GM12875 (cell line): ENCODE measurements around the gene ABCA1.

ENCODE experiments used
- H3K4me3 ChIP-seq: one replicate; pipeline ENCODE4 v1.5.1; 2011; ENCODE audit warnings: low read depth, low read length, control low read depth
- TF ChIP-seq, protein P1 (sequence below): IDR thresholded peaks from 2 replicates; pipeline ENCODE4 v1.5.1; 2011; ENCODE audit warnings: low read depth, mild to moderate bottlenecking, control low read depth, inconsistent platforms, low read length, moderate library complexity, borderline replicate concordance; ENCODE audit not compliant: insufficient read depth

The ABCA1 gene

DNA sequence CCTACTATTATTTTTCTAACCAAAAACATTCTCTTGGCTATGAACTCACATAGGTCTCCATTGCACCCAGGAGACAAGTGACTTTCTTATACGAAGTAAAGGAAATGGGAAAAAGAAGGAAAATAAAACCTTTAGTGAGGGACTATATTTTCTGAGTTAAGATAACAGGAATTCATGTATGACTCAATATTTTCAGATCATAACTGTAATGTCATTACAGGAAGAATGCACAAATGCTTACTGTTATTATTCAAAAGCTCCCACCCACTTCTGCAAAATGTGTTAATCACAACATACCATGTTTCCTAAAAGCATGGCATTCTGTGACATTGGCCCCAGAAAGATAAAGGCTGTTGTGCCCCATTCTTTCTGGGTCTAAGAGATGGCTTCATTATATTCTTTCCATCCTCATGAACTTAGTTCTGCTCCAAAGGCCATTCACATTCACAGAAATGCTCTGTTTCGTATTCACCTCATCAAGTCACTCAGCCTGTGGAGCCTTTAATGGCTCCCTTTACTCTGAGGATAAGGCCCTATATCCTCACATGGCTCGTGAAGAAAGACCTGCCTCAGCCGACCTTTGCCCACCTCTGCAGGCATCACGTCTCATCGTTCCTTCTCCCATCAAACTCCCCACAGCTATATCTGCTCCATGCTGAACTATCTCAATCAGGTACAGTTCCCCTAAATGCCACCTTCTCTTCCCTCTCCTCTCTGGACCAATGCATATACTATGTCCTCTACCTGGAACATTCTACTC, 77.0 kb downstream of the ABCA1 start:
- TF ChIP-seq, protein P1, sequence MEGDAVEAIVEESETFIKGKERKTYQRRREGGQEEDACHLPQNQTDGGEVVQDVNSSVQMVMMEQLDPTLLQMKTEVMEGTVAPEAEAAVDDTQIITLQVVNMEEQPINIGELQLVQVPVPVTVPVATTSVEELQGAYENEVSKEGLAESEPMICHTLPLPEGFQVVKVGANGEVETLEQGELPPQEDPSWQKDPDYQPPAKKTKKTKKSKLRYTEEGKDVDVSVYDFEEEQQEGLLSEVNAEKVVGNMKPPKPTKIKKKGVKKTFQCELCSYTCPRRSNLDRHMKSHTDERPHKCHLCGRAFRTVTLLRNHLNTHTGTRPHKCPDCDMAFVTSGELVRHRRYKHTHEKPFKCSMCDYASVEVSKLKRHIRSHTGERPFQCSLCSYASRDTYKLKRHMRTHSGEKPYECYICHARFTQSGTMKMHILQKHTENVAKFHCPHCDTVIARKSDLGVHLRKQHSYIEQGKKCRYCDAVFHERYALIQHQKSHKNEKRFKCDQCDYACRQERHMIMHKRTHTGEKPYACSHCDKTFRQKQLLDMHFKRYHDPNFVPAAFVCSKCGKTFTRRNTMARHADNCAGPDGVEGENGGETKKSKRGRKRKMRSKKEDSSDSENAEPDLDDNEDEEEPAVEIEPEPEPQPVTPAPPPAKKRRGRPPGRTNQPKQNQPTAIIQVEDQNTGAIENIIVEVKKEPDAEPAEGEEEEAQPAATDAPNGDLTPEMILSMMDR = no peak
- H3K4me3 ChIP-seq = no peak overlapping the region

DNA sequence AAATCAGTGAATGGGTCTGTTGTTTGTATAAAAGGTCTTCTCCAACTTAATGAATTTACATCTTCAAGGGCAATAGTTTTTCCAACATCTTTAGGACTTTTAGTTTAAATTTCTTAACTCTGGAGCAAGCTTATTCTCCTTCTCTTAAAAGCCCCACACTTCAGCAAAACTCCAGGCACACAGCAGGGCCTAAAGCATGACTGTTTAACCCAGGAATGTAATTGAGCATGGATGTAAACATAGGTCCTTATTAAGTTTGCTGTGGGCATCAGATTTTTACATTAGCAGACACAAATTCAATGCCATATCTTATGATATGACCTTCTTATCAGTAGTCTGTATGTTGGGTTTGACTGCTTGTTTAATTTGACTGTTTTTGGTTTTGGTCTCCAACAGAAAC, 78.9 kb downstream of the ABCA1 start:
- TF ChIP-seq, protein P1 = no peak

DNA sequence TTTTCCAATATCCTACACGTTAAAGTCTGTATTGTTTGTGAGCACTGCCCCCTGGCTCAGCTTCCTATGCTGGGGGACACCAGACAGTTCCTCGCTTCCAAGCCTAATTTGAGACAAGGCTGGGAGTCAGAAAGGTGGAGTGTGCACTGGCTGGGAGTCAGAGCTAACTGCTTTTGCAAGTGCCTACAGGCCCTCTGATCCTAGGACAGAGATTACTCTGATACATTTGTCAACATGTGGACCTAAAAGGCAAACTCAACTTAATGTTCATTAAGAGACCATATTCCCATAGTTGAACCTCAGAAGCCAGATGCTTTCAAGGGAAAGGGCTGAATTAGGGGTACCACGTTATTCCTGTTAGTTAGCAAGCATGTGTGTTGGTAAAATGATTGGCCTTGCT, 83.2 kb downstream of the ABCA1 start:
- H3K4me3 ChIP-seq = no peak overlapping the region
- TF ChIP-seq, protein P1 = no peak

More for the DNA sequence above, 78.9 kb downstream of the ABCA1 start:
- no peak overlapping the region for H3K4me3 ChIP-seq

DNA sequence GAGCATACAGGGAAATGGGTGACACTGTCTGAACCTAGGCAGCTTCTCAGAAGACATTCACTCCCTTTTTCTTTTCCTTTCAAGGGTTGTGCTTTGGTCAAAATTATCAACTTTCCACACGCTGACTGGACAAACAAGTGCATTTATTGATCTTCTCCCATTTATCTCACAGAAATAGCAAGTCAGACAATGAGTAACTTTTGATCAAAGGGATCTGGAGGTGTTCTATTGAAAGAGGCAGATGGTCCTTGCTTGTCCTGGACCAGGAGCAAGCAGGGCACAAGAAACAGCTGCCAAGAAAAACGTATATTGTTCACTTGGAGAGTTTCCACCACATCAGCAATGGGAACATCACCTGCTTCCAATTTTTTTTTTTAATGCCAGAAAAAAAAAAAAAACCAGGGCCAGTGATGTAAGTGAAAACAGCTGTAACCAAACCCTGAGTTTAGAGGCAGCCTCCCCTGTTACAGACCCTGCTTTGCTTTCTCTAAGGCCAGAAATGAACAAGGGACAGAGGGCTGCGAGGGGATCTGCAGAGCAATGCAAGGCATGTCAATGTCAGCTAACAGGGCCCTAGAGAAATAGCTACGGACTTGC, 84.2 kb downstream of the ABCA1 start:
- no peak overlapping the region for H3K4me3 ChIP-seq
- TF ChIP-seq, protein P1 = no peak

DNA sequence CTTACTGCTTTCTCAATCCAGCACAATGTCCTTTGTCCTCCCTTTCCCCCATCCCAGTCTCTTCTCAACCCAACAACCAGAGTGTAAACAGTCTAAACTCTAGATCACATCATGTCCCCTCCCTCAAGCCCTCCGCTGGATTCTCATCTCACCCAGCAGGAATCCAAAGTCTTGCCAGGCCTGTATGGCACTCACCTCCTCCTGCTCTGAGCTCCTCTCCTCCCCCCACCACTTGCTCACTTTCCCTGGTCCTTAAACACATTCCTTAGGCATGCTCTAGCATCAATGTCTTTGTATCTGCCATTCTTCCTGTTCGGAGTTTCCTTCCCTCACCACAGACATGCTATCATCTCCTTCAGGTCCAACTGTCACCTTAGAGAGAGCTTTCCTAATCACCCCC, 85.3 kb downstream of the ABCA1 start:
- TF ChIP-seq, protein P1 = no peak
- H3K4me3 ChIP-seq = no peak overlapping the region

DNA sequence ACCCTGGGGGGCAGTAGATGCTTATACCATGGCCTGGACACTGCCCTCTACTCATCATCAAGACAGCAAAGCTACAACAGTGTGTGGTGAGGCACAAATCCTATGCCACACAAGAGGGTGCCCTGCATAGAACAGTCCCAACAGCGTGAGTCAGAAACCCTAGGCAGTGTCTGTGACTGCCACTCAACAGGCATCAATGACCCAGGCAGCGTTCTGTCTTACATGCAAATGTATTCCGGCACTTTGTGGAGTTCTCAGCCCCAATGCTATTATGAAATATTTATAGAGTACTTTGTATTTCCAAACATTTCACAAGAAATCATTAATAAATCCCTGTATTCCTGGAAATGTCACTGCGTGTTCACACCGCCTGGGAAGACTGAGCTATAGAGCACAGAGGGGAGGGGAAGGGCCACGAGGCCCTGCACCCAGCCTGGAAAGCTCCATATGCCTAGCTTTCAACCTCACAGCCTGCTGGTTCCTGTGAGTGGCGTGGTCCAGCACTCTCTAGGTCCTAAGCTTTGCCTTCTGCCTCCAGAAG, 86.3 kb downstream of the ABCA1 start:
- no peak overlapping the region for H3K4me3 ChIP-seq
- TF ChIP-seq, protein P1 = no peak

DNA sequence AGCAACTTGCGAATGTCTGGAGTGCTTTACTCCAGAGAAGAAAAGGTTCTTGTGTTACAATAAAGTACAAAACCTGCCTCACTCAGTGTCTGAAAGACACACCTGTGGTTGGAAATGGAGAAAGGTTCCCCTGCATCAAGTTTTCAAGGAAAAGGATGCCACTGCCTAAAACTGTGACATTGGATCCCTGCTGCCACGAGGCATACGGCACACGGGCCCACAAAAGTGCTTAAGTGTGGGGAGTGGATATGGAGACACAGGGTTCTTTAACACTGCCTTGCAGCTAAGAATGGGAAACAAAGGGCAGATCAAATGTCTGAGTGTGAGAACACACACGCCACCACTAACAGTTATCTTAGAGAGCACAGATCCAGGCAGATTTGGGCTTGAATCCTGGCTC, 89.0 kb downstream of the ABCA1 start:
- TF ChIP-seq, protein P1 = no peak
- H3K4me3 ChIP-seq = no peak overlapping the region
